Measurements from ENCODE around the gene TXK. TPM values are rescaled to one million over a fixed set of nuclear protein-coding genes. Genes with fewer than 3 reads are reported as not detected.
"Not testable (repeated sequence)": the region's sequence is repeated elsewhere in the genome, so short reads cannot be mapped to it uniquely, and the experiment has no call there.

TXK gene
- total RNA-seq, 1 donor: 0.86 TPM

- TF ChIP-seq, protein P1, sequence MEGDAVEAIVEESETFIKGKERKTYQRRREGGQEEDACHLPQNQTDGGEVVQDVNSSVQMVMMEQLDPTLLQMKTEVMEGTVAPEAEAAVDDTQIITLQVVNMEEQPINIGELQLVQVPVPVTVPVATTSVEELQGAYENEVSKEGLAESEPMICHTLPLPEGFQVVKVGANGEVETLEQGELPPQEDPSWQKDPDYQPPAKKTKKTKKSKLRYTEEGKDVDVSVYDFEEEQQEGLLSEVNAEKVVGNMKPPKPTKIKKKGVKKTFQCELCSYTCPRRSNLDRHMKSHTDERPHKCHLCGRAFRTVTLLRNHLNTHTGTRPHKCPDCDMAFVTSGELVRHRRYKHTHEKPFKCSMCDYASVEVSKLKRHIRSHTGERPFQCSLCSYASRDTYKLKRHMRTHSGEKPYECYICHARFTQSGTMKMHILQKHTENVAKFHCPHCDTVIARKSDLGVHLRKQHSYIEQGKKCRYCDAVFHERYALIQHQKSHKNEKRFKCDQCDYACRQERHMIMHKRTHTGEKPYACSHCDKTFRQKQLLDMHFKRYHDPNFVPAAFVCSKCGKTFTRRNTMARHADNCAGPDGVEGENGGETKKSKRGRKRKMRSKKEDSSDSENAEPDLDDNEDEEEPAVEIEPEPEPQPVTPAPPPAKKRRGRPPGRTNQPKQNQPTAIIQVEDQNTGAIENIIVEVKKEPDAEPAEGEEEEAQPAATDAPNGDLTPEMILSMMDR (IDR thresholded peaks at IDR 0.05; ENCODE audit: insufficient read depth, low read depth, low read length): no peak
- no peak overlapping the region for H3K4me3 ChIP-seq (ENCODE audit: low read depth, low read length)
- no peak for DNase-seq (ENCODE audit: low read depth)
Observed at GRCh38 chr4:48172651-48173050, 38.6 kb upstream of the TXK start.

GRCh38 chr4:48169636-48170035, 35.6 kb upstream of the TXK start:
- TF ChIP-seq, protein P1 (IDR thresholded peaks at IDR 0.05; ENCODE audit: insufficient read depth, low read depth, low read length): no peak
- no peak overlapping the region for H3K4me3 ChIP-seq (ENCODE audit: low read depth, low read length)
- DNase-seq (ENCODE audit: low read depth): no peak

GRCh38 chr4:48167538-48168263, 33.7 kb upstream of the TXK start:
- DNase-seq (ENCODE audit: low read depth): no peak
- TF ChIP-seq, protein P1 (IDR thresholded peaks at IDR 0.05; ENCODE audit: insufficient read depth, low read depth, low read length): no peak
- H3K4me3 ChIP-seq (ENCODE audit: low read depth, low read length): no peak overlapping the region

DNA sequence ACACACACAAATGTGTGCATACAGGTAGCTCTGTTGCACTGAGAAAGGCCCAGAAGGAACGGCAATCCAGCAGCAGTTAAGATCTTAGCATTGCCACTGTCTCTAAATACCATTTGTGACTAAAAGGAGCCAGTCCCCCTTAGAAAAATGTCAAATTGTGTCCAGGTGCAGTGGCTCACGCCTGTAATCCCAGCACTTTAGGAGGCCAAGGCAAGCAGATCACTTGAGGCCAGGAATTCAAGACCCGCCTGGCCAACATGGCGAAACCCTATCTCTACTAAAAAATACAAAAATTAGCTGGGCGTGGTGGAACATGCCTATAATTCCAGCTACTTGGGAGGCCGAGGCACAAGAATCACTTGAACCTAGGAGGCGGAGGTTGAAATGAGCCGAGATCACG, 30.5 kb upstream of the TXK start:
- not testable (repeated sequence) for DNase-seq (ENCODE audit: low read depth)

DNA sequence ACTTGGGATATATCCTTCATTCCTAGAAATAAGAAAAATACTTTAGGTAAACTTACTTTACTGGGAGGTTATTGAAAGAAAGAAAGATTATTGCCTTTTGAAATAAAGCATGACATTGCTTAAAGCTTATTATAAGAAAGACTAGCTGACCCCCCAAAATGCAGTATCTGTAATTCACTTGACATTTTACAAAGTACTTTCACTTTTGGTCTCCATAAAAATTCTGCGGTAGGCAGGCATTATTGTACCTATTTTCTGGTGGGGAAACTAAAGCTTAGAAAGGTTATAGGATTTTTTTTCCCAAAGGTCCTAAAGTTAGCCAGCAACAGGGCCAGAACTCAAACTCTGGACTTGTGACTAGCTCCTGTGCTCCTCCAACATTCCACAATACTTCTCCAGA, 29.7 kb upstream of the TXK start:
- no peak for DNase-seq (ENCODE audit: low read depth)
- no peak overlapping the region for H3K4me3 ChIP-seq (ENCODE audit: low read depth, low read length)
- TF ChIP-seq, protein P1 (IDR thresholded peaks at IDR 0.05; ENCODE audit: insufficient read depth, low read depth, low read length): no peak

More for the DNA sequence above, 30.5 kb upstream of the TXK start:
- H3K4me3 ChIP-seq (ENCODE audit: low read depth, low read length): not testable (repeated sequence)

DNA sequence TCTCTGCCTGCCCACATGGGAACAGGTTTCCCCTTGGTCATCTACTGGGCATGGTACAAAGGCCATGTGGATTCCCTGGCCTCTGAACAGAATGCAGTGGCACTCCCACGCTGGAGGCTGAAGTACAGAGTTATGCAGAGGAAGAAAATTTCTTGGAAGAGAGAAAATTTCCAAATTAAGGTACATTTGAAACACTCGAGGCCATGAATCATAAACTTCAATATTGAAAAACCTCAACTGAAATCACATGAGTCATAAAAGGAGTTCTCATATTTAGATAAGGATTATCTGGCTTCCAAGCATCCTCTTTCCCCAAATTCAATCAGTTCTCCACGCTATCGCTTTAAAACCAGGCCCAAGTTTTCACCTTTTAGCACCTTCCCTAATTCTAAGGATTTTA, 28.1 kb upstream of the TXK start:
- TF ChIP-seq, protein P1 (IDR thresholded peaks at IDR 0.05; ENCODE audit: insufficient read depth, low read depth, low read length): no peak
- no peak overlapping the region for H3K4me3 ChIP-seq (ENCODE audit: low read depth, low read length)
- no peak for DNase-seq (ENCODE audit: low read depth)

- DNase-seq (ENCODE audit: low read depth): no peak
- TF ChIP-seq, protein P1 (IDR thresholded peaks at IDR 0.05; ENCODE audit: insufficient read depth, low read depth, low read length): no peak
- H3K4me3 ChIP-seq (ENCODE audit: low read depth, low read length): no peak overlapping the region
Observed at GRCh38 chr4:48157271-48157670, 23.2 kb upstream of the TXK start.

Measured in fibroblast of villous mesenchyme (primary cell).